ENCODE measurements around the gene SLC25A21.
A peak's percentile ranks its signal among the peaks of the same experiment; 100 is the strongest.
"Not testable (repeated sequence)": the region's sequence is repeated elsewhere in the genome, so short reads cannot be mapped to it uniquely, and the experiment has no call there.

SLC25A21 gene

GRCh38 chr14:37187294-37187693 lies 14.9 kb upstream of the SLC25A21 start:
- DNase-seq: no peak

DNA sequence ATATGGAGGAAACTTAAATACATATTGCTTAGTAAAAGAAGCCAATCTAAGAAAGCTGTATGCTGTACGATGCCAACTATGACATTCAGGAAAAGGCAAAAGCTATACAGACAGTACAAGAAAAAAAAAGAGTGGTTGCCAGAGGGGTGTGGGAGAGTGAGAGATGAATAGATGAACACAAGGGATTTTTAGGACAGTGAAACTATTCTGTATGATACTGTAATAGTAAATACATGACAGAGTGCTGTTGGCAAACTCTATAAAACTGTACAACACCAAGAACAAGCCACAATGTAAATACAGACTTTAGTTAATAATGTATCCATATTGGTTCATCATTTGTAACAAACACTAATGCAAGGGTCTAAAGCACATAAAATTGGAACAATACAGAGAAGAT lies 14.5 kb upstream of the SLC25A21 start:
- no peak for DNase-seq

DNA sequence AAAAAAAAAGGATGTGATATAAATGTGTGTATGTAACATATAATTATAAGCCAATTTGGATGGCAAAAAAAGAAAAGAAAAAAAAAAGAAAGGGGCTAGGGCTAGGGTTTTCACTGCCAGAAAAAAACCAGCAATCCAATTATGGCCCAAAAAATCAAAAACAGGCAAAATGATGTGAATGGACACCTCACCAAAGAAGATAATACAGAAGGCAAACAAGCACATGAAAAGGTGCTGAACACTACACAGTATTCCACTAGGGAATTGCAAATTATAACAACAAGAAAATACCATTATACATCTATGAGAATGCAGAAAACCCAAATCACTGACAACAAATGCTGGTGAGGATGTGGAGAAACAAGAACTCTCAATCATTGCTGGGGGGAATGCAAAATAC lies 13.3 kb upstream of the SLC25A21 start:
- DNase-seq: no peak

DNA sequence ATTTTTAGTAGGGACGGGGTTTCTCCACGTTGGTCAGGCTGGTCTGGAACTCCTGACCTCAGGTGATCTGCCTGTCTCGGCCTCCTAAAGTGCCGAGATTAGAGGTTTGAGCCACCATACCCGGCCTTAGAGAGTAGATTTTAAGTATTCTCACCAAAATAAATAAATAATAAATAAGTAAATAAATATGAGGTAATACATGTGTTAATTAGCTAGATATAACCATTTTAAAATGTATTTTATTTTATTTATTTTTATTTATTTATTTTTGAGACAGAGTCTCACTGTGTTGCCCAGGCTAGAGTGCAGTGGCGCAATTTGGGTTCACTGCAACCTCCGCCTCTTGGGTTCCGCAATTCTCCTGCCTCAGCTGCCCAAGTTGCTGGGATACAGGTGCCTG lies 12.1 kb upstream of the SLC25A21 start:
- not testable (repeated sequence) for DNase-seq

GRCh38 chr14:37181441-37181840 lies 9.0 kb upstream of the SLC25A21 start:
- DNase-seq: no peak

DNA sequence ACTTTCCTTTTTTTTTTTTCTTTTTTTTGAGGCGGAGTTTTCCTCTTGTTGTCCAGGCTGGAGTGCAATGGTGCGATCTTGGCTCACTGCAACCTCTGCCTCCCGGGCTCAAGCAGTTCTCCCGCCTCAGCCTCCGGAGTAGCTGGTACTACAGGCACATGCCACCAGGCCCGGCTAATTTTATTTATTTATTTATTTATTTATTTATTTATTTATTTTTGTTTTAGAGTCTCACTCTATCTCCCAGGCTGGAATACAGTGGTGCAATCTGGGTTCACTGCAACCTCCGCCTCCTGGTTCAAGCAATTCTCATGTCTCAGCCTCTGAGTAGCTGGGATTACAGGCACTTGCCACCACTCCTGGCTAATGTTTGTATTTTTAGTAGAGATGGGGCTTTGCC lies 8.5 kb upstream of the SLC25A21 start:
- not testable (repeated sequence) for DNase-seq

DNA sequence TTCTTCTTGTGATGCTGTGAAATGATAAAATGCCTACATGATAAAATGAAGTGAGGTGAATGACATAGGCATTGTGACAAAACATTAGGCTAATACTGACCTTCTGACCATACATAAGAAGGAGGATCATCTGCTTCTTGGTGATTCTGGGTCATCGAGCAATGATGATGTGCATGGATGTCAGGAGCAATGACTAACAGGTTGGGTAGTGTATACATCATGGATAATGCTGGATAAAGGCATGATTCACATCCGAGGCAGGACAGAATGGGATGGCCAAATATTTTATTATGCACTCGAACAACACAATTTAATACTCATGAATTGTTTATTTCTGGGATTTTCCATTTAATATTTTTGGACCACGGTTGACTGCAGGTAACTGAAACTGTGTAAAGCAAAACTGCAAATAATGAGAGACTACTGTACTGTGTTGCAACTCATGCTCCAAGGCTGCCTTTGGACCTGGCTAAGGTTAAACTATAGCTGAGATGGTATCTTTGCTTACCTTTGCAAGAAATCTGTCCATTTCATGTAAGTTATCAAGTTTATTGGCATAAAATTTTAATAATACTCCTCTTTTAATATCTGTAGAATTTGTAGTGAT lies 7.6 kb upstream of the SLC25A21 start:
- no peak for DNase-seq

DNA sequence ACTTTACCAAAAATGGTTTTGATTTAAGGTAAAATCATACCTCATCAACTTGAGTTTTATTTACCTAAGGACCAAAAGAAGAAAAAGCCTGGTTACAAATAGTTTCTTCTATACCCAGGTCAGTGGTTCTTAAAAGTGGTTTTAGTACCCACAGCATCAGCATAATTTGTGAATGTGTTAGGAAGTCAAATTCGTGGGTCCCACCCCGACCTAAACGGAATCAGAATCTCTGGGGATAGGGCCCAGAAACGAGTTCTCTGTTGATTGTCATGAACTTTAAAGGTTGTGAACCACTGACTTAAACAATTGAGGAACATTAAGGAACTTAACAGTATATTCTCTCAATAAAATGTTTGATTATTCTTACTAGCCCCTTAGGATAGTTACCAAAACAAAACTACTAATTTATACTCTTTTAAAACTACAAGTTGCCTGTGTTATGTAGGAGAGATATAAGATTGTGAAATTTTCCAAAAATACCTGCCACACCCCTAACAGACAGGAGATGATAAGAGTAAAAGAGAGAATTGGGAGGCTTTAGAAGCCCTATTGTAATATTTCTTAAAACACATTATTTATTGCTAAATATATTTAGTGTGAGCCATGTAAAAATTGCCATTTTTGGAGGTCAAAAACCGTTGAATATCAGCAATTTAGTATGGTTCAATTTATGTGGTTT lies 669 bp upstream of the SLC25A21 start:
- DNase-seq: no peak

GRCh38 chr14:37171678-37172023 lies 755 bp downstream of the SLC25A21 start:
- DNase-seq: no peak

DNA sequence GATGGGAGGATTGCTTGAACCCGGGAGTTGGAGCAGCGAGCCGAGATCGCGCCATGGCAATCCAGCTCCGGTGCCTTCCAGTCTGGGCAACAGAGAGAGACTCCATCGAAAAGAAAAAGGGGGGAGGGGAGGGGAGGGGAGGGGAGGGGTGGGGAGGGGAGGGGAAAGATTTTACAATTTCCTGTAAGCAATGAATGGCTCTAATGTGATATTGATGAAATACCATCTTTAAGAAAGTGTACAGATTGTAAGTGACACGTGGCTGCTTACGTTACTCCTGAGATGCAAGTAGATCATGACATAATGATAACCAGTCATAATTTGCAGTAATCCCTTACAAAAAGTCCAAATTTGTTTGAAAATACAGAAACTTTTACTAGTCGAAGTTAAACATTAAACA lies 1.4 kb downstream of the SLC25A21 start:
- DNase-seq: no peak

DNA sequence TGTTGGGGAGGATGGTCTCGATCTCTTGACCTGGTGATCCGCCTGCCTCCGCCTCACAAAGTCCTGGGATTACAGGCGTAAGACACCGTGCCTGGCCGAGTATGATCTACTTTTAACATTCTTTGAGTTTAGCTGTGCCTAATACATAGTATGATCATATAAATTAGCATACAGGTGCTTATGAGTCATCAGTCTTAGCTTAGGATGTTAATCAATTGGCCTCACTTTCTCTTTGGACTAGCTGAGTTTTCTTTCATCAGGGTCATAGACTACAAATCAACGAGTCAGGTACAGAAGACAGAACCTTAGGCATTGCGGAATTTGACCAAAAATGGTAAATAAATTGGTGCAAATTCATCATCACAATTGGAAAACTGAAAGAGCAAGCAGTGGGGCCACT lies 2.2 kb downstream of the SLC25A21 start:
- DNase-seq: no peak

DNA sequence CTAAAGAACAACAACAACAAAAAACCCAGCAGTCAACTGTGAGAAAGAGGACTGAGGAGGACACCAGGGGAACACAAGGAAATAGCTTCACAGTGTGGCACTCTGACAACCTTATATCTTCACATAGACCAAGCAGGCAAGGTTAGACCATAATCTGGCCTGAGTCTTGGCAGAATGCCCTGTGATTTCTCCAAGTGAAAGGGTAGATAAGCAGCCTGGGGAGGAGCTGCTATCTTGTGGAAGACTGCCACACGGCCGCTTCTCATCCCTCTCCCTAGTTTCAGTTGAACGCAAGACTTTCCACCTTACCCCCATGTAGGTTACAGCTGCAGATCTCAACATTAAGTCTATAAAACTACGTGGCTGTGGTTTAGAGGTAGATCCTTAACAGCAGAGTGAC lies 3.7 kb downstream of the SLC25A21 start:
- no peak for DNase-seq

- no peak for DNase-seq
Measured at GRCh38 chr14:37167151-37168047, 5.0 kb downstream of the SLC25A21 start.

GRCh38 chr14:37165794-37166193 lies 6.6 kb downstream of the SLC25A21 start:
- no peak for DNase-seq

- DNase-seq: not testable (repeated sequence)
Measured at GRCh38 chr14:37162307-37162706, 10.1 kb downstream of the SLC25A21 start.

- DNase-seq: no peak
Measured at GRCh38 chr14:37157987-37158386, 14.4 kb downstream of the SLC25A21 start.

- DNase-seq: no peak
Measured at GRCh38 chr14:37153483-37153882, 18.9 kb downstream of the SLC25A21 start.

DNA sequence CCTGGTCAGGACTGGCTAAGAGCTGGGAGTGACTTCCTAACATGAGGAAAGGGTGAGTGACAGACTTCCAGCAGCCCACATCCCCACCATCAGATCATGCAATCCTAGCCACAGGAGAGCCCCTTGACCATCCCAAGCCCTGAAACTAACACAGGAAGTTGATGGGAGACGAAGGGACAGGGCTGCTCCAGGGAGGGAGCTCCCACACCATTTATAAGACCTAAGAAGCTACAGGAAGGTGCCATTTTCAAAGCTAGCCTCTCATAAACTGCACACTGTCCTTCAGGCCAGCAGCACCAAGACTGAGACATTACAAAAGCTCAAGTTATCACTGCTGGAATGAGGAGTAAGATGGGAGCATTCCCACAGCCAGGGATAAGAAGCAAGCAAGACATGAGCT lies 19.4 kb downstream of the SLC25A21 start:
- no peak for DNase-seq

GRCh38 chr14:37150414-37150813 lies 22.0 kb downstream of the SLC25A21 start:
- peak in 1 of 56 donors; percentile 1 for DNase-seq

DNA sequence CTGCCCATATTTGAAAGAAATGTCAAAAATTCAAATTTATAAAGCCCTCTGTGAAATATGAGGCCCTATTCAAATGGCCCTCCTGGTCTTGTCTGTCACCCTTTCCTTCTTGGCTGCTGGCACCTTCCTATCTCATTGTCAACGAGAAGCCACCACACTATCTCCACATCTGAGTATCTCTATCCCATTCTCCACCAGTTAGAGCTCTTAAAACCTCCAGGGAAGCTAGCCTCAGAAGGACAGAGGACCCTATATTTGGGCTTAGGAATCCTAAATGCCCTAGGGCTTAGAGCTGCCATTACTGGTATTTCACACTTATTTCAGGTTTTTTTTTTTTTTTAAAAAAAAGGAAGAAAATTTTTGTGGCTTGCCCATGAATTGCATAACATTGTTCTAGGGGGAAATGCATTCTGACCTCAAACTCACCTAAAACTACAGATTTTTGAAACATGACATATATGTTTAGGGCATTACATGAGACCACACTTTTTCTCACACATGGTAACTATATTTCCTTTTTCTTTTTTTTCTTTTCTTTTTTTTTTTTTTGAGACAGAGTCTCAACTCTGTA lies 25.0 kb downstream of the SLC25A21 start:
- no peak for DNase-seq

GRCh38 chr14:37146438-37146837 lies 26.0 kb downstream of the SLC25A21 start:
- not testable (repeated sequence) for DNase-seq

GRCh38 chr14:37145395-37145794 lies 27.0 kb downstream of the SLC25A21 start:
- DNase-seq: no peak

Data from amygdala (tissue), 56 donors.